ENCODE data around the gene NRIP1. TPM values are rescaled to one million over a fixed set of nuclear protein-coding genes. Genes with fewer than 3 reads are reported as not detected.

NRIP1 gene
- total and polyA plus RNA-seq, 2 of the 8 experiments (the other 6 are each of a cell fraction or from before 2014, with no cell fraction given) = 1.5 to 9.3 TPM

- no peak for TF ChIP-seq CHD7 (IDR thresholded peaks at IDR 0.05; ENCODE audit: insufficient replicate concordance, low read length)
- TF ChIP-seq MAX (IDR thresholded peaks at IDR 0.05) = no peak
- TF ChIP-seq HDAC6 (IDR thresholded peaks at IDR 0.05; ENCODE audit: low read depth, low read length) = no peak
- no peak for TF ChIP-seq CHD1 (IDR thresholded peaks at IDR 0.05; ENCODE audit: low read depth, low read length)
- TF ChIP-seq TEAD4 (IDR thresholded peaks at IDR 0.05; ENCODE audit: low read depth, low read length) = no peak
Observed at GRCh38 chr21:15077529-15078145, 12.8 kb upstream of the NRIP1 start (continued).
